ENCODE results near the gene NRL.

- TF ChIP-seq CTCF (IDR thresholded peaks at IDR 0.05) (no peak), POLR2AphosphoS5 (IDR thresholded peaks at IDR 0.05) (no peak), POLR2A (IDR thresholded peaks at IDR 0.05) (no peak)
These were observed 49.3 kb downstream of the NRL start for GRCh38 chr14:24065408-24065807.
